AG09319 (cell line): Measurements from ENCODE around the gene COL23A1.

Source experiments
- DNase-seq: peaks from one replicate; pipeline ENCODE4 v3.0.0-alpha.2; 2010; ENCODE audit warnings: low read depth; ENCODE audit errors: extremely low read depth
- CTCF ChIP-seq: IDR thresholded peaks from 2 replicates; pipeline ENCODE4 v1.5.1; 2011; ENCODE audit warnings: low read depth, mild to moderate bottlenecking, inconsistent platforms, low read length, moderate library complexity

Gene COL23A1

GRCh38 chr5:178326374-178326715, 263.8 kb downstream of the COL23A1 start:
- DNase-seq: no peak
- no peak for TF ChIP-seq CTCF

- TF ChIP-seq CTCF: no peak
- DNase-seq: no peak
These were observed 264.4 kb downstream of the COL23A1 start for GRCh38 chr5:178325679-178326373.

GRCh38 chr5:178325311-178325678, 264.9 kb downstream of the COL23A1 start:
- DNase-seq: no peak
- no peak for TF ChIP-seq CTCF

- no peak for DNase-seq
- no peak for TF ChIP-seq CTCF
These were observed 265.5 kb downstream of the COL23A1 start for GRCh38 chr5:178324481-178325310.

GRCh38 chr5:178323961-178324360, 266.2 kb downstream of the COL23A1 start:
- DNase-seq: no peak
- no peak for TF ChIP-seq CTCF

GRCh38 chr5:178323541-178323865, 266.7 kb downstream of the COL23A1 start:
- TF ChIP-seq CTCF: no peak
- DNase-seq: no peak

- DNase-seq: no peak
- TF ChIP-seq CTCF: no peak
These were observed 267.3 kb downstream of the COL23A1 start for GRCh38 chr5:178322736-178323540.
